NOMO-1 treated with dmso at 0.1 percent for 144 hours (cell line): ENCODE results near the gene OSBP2.
"Not testable (repeated sequence)": the region's sequence is repeated elsewhere in the genome, so short reads cannot be mapped to it uniquely, and the experiment has no call there.

Experiments
- DNase-seq: peaks from one replicate; lab custom pipeline; 2025; ENCODE audit not compliant: unreplicated experiment; lab: John Stamatoyannopoulos, UW

Gene OSBP2

GRCh38 chr22:30675436-30675835, 19.2 kb upstream of the OSBP2 start:
- no peak for DNase-seq

- not testable (repeated sequence) for DNase-seq
Measured at GRCh38 chr22:30676565-30676964, 18.1 kb upstream of the OSBP2 start.

DNA sequence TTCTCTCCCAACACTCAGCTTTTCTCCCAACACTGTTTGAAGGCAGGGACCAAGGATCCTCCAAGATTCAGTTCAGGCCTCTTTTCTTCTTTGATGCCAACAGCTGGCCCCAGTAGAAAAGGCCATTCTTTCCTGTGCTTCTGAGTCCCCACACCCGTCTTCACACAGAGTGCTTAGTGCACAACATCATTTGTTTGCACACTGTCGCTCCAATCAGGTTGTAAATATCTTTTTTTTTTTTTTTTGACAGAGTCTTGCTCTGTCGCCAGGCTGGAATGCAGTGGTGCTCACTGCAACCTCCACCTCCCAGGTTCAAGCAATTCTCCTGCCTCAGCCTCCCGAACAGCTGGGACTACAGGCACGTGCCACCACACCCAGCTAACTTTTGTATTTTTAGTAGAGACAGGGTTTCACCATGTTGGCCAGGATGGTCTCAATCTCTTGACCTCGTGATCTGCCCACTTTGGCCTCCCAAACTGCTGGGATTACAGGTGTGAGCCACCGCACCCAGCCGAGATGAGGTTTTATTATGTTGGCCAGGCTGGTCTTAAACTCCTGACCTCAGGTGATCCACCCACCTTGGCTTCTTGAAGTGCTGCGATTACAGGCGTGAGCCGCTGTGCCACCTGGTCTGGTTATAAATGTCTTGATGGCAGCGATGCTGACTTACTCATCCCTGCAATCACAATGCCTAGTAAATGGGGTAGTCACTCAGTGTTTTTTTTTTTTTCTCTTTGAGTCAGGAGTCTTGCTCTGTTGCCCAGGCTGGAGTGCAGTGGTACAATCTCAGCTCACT, 14.6 kb upstream of the OSBP2 start:
- not testable (repeated sequence) for DNase-seq

DNA sequence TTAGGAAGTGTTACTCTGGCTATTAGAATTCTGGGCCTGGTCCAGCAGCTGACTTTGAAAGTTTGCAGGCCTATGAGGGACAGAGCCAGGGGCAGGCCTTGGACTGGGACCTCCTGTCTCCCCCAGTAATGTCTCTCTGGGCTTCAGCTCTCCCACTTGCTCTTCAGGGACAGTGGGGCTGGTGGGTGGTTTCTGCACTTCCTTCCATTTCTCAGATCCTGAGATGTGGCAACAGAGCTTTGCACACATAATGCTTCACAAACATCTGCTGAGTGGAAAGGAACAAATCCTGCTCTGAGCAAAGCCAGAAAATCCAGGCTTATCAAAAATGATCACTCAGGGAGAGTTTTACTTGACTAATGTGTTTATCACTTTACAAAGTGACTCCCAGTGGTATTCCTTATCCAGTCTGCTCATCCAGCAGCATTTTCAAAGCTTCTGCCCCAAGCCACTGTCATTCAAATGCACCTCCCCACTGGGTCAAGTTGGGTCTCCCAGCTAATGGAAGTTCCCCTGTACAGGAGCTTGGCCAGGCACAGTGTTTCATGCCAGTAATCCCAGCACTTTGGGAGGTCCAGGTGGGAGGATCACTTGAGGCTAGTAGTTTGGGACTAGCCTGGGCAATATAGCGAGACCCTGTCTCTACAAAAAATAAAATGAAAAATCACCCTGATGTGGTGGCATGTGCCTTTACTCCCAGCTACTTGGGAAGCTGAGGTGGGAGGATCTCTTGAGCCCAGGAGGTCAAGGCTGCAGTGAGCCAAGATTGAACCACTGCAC, 13.5 kb upstream of the OSBP2 start:
- DNase-seq = no peak

GRCh38 chr22:30681831-30682230, 12.8 kb upstream of the OSBP2 start:
- DNase-seq = no peak

DNA sequence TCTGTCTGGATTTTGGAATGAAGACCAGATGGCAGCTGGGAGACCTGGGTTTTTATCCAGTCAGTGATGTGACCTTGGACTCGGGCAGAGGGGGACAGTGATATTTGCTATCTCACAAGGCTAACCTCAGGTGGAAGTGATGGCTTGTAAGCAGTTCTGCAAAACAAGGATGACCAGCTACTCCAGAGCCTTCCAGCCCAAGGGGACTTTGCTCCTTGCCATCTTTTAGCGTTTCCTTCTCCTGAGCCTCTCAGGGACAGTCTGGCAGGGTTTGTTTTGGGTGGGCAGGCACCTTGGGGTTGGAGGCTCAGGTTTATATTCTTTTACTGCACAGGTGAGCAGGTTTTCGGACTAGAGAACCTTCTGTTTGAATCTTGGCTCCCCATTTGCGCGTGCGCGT, 9.5 kb upstream of the OSBP2 start:
- no peak for DNase-seq

GRCh38 chr22:30687358-30687757, 7.3 kb upstream of the OSBP2 start:
- DNase-seq = no peak

DNA sequence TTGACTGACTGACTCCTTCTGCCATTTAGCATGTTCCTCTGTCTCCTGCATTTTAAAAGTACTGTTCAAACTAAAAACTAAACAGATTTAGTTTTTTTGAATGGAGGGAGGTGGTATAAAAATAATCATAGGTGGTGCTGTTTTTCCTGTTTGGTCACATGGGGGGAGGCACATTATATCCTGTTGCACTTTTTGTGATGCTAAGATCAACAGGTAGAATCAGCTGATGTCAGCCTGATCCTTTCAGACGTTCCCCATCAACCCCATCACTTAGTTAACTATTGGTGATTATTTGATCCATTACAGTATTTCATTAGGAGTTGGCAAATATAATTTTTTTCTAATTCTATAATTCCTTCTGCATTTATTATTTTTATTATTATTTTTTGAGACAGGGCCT, 5.1 kb upstream of the OSBP2 start:
- DNase-seq = no peak

GRCh38 chr22:30691204-30691603, 3.5 kb upstream of the OSBP2 start:
- no peak for DNase-seq

DNA sequence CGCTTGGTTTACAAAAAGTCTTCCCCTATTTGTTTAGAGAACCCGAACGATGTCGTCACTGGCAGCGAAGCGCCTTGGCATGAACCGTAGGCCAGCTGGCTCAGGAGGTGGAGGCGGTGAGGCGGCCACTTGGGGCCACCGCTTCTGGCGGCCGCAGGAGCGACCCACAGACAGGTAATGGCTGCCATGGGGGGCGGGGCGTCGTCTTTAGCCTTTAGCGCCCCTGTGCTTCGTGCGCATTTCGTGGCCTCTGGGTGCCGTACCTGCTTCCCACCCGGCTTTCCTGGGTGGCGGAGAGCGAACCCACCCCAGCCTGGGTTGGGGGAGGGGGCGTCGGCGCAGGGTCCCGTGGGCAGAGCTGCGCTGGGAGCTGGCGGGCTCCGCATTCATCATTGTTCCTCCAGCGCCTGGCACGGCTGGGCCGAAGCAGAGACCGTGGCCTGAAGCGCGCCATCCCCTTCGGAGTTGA, 469 bp upstream of the OSBP2 start:
- peak; percentile 17 for DNase-seq

DNA sequence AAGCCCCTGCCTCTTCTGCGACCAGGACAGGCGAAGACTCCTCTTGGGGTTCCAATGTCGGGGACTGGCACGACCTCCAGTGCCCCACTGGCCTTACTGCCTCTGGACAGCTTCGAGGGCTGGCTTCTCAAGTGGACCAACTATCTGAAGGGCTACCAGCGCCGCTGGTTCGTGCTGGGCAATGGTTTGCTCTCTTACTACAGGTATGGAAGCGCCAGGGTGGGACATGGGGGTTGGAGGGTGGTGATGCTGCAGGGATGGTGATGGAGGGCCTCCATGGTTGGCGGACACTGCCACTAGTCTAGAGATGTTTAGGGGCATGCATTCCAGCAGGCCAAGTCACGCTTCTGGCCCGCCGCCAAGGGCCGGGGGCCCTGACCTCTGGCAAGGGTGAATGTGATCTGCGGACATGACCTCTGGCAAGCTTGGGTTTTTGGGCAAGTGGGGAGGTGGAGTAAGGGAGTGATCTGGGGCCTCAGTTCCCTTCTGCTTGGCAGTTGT, 727 bp downstream of the OSBP2 start:
- no peak for DNase-seq

GRCh38 chr22:30695871-30696655, 1.4 kb downstream of the OSBP2 start:
- no peak for DNase-seq

- DNase-seq = no peak
Measured at GRCh38 chr22:30697975-30698374, 3.3 kb downstream of the OSBP2 start.

DNA sequence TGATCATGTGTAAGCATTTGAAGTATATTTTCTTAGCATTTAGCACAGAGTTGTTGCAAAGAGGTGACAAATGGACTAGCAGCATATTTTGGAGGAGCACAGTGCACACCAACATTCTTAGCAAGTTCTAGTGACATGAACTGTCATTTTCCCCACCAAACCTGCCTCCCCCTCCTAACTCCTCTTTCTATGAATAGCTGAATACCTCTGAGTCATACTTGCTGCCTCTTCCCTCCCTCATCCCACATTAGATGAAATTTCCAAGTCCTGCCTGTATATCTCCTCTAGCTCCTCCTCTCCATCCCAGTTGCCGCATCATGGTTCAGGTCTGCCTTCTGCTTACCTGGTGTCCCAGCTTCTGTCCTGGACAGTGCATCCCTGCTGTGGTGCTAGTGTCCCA, 7.2 kb downstream of the OSBP2 start:
- no peak for DNase-seq

DNA sequence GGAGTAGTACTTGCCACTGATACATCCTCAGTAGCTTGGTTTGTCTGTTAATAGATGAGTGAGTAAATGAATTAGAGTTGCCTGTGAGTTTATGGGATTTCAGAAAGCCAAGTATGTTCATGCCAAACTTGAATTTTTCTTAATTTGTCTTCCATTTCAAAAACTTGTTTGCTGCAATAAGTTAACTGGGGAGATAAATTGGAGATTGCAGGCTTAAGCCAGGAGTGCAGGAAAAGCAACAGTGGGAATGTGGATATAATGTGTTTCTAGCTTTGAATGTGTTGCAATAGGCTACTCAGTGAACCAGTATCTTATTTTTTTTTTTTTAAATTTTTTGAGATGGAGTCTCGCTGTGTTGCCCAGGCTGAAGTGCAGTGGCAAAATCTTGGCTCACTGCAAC, 8.2 kb downstream of the OSBP2 start:
- DNase-seq = no peak

GRCh38 chr22:30704978-30705377, 10.3 kb downstream of the OSBP2 start:
- DNase-seq = peak; percentile 9

GRCh38 chr22:30705710-30706651, 11.3 kb downstream of the OSBP2 start:
- peak; percentile 31 for DNase-seq

- DNase-seq = not testable (repeated sequence)
Measured at GRCh38 chr22:30709980-30710379, 15.3 kb downstream of the OSBP2 start.

GRCh38 chr22:30712094-30712493, 17.4 kb downstream of the OSBP2 start:
- DNase-seq = no peak

DNA sequence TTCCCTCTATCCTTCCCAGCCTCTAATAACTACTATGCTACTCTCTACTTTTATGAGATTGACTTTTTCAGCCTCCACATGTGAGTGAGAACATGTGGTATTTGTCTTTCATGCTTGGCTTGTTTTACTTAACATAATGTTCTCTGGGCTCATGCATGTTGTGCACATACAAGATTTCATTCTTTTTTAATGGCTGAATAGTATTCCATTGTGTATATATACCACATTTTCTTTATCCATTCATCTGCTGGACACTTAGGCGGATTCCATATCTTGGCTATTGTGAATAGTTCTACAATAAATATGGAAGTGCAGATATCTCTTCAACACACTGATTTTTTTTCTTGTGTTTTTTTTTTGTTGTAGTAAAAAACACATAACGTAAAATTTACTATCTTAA, 19.4 kb downstream of the OSBP2 start:
- no peak for DNase-seq
